ENCODE results near the gene AGMO. TPM values are rescaled to one million over a fixed set of nuclear protein-coding genes. Genes with fewer than 3 reads are reported as not detected.

The AGMO gene
- polyA plus RNA-seq, 3 donors, result 0.26 to 2.4 (median 1.7) TPM

DNA sequence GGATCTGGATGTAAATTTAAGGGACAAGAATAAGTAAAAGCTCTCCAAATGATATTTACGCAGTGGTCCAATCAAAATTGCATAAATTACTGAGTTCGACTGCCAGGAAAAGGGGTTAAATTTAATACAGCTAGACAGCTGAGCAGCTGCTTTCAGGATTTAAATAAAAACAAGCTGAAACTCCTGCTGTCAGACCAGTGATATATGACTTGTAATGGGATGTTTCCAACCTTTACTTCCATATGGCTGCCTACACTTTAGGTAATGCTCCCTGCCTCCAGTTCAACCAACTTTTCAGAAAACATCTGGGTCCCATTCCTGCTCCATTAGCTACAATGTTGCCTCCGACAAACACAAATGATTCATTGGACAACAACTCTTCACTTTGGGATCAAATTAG, 333.0 kb downstream of the AGMO start:
- WGBS, 3 donors, result 76 to 78% (median 78%) methylated on average over 3 of the region's 3 CpGs
- H3K27ac ChIP-seq (ENCODE audit: low read depth, low read length), result no peak overlapping the region

DNA sequence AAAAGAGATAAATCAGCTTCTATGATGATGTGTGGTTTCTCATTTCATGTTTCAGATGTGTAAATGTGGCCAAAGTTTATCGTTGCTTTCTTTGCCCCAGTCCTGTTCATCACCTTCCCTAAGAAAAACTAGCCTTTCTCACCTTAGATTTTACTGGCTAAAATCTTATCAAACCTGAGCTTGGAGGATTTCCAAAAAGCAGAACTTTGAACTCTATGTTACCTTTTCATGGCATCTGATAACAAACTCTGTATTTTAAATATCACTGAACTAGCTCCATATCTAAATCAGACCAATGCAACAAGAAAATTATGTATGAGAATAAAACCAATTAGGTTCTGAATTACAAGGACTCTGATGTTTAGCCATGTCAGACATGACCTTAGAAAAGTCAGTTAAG, 335.8 kb downstream of the AGMO start:
- H3K27ac ChIP-seq (ENCODE audit: low read depth, low read length), result no peak overlapping the region
- WGBS, 3 donors, result 55 to 79% (median 74%) methylated on average over 1 of the region's 1 CpG

DNA sequence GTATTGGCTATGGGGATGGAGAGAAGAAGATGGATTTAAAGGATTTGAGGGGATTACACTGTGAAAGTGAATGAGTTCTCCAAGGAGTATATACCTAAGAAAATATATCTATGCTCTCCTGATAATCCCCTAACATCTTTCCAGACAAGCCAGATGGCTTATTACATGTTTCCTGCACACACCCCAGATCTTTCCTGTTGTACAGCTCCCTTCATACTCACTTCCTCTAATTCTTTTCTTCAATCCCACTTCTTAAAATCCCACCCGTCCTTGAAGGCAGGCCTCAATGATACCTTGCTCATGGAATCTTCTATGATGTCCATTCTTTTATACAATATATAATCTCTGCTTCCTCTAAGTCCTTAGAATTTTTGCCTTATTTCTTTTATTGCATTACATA, 342.1 kb downstream of the AGMO start:
- H3K27ac ChIP-seq (ENCODE audit: low read depth, low read length), result no peak overlapping the region
- WGBS, 3 donors, result 33 to 59% (median 44%) methylated on average over 1 of the region's 1 CpG

DNA sequence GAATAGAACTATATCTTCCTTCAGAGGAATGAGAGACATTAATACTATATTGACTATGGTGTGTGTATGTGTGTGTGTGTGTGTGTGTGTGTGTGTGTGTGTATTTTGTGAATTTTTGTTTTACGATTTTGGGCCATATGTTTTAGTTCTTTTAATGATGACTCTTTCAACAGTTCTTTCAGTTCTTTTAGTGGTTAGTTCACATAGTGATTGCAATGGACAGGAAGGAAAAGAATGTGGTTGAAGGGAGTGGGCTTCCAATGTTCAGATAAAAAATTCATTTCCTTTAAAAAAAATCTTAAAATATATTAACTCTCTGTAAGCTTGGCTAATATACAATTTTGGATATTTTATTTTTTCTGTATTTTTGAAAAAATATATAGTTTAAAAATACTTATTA, 343.6 kb downstream of the AGMO start:
- WGBS, 3 donors, result 24 to 58% (median 35%) methylated on average over 1 of the region's 1 CpG
- no peak overlapping the region for H3K27ac ChIP-seq (ENCODE audit: low read depth, low read length)

DNA sequence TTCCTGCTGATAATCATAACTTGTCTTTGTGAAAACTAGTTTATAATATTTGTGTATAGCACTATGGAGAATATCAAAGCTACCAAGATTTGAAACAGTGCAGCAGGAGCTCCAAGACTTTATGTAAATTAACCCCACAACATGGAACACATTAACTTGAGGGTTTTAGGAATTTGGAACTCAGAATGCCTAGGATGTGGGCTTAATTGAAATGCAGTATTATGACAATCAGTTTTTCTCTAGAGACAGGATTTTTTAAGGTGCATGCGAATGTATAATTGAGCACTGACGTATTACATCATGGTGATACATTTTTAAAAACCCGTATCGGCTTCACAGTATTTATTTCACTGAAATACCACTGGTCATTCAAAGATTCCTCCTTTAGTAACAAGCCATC, 346.2 kb downstream of the AGMO start:
- no peak overlapping the region for H3K27ac ChIP-seq (ENCODE audit: low read depth, low read length)
- 91 to 92% (median 92%) methylated on average over 4 of the region's 4 CpGs for WGBS, 3 donors

DNA sequence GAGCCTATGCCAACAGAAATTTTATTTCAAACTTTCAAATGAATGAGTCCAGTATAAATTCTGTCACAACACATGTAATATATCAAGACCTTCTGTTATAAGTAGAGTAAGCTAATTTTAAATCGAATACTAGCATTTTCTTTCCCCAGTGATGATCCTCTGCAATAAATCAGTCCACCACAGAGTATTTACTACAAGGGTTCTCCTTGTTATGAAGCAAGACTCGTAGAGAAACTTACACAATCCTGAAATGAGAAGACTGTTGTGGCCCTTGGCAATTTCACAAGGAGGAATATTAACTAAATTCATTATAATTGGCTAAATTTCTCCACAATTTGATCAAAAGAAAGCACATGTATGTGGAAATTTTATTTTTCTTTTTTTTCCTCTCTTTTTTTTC, 346.8 kb downstream of the AGMO start:
- WGBS, 3 donors, result 45 to 55% (median 51%) methylated on average over 2 of the region's 2 CpGs

DNA sequence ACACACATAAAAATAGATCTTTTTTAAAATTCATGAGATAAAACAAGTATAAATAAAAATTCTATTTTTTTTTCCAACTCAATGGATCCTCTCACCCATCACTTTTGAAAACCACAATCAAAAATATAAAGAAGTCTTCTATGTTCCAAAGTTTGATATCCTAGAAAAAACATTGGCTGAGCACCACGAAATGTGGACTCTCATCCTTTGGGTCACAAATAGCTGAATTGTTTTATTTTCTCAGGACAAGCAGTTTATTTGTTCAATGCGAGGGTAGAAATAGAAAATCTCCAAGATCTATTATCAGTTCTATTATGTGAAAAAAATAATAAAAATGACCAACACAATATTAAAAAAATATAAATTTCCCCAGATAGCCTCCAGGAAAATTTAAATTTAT, 348.7 kb downstream of the AGMO start:
- H3K27ac ChIP-seq (ENCODE audit: low read depth, low read length), result no peak overlapping the region
- WGBS, 3 donors, result 62 to 94% (median 91%) methylated on average over 2 of the region's 2 CpGs

More for the DNA sequence above, 346.8 kb downstream of the AGMO start:
- no peak overlapping the region for H3K27ac ChIP-seq (ENCODE audit: low read depth, low read length)

DNA sequence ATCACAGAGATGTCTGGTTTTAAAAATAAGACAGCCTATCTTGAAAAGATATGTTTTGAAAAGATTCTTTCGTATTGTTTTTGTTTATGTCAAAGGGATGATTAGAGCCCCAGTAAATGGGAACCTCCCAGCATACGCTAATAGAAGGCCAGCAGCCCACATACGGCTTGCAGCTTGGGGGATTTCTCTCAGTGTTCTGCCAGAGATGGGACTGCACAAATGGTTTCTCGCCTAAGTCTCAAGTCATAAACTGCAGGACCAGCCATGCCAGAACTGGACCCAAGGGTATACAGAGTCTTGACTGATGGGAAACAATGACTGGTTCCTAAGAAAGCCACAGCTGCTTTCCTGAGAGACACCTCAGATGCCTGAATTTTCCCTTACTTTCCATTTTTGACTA, 352.4 kb downstream of the AGMO start:
- H3K27ac ChIP-seq (ENCODE audit: low read depth, low read length), result no peak overlapping the region
- WGBS, 3 donors, result 68 to 81% (median 73%) methylated on average over 4 of the region's 4 CpGs

DNA sequence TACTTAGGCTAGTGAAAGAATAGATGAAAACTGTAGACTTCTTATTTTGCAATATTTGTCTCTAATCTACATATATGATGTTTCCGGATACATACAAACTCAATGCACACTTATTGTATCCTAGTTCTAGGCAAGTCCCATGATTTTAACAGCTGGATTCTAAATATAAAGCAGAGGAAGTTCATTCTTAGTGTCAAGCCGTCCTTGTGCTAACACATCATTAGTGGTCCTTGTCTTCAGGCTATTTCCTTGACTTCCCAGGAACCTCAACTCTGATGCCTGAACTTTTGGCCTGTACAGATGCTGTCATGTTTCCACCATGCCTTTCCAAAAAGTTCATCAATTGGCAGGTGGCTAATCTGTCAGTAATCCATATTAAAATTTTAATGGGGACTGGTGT, 357.4 kb downstream of the AGMO start:
- 66 to 79% (median 72%) methylated on average over 2 of the region's 2 CpGs for WGBS, 3 donors

DNA sequence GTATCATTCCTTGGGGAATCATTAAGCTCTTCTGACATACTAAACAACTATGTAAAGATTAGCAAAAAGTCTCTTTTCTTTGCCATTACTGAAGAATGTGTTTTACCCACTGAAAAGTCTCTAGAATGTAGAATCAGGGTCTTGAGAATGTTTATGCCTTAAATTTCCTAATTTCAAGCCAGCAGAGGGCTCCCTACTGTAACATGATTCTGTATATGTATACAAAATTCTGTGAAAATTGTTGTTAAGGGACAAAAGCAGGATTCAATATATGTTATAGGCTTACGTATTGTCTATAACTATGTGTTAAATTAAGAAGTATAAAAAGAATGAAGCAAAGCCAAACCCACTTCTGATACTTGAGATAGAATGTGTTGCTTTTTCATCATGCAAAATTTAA, 362.3 kb downstream of the AGMO start:
- 51 to 65% (median 59%) methylated on average over 1 of the region's 1 CpG for WGBS, 3 donors
- no peak overlapping the region for H3K27ac ChIP-seq (ENCODE audit: low read depth, low read length)

More for the DNA sequence above, 357.4 kb downstream of the AGMO start:
- no peak overlapping the region for H3K27ac ChIP-seq (ENCODE audit: low read depth, low read length)

DNA sequence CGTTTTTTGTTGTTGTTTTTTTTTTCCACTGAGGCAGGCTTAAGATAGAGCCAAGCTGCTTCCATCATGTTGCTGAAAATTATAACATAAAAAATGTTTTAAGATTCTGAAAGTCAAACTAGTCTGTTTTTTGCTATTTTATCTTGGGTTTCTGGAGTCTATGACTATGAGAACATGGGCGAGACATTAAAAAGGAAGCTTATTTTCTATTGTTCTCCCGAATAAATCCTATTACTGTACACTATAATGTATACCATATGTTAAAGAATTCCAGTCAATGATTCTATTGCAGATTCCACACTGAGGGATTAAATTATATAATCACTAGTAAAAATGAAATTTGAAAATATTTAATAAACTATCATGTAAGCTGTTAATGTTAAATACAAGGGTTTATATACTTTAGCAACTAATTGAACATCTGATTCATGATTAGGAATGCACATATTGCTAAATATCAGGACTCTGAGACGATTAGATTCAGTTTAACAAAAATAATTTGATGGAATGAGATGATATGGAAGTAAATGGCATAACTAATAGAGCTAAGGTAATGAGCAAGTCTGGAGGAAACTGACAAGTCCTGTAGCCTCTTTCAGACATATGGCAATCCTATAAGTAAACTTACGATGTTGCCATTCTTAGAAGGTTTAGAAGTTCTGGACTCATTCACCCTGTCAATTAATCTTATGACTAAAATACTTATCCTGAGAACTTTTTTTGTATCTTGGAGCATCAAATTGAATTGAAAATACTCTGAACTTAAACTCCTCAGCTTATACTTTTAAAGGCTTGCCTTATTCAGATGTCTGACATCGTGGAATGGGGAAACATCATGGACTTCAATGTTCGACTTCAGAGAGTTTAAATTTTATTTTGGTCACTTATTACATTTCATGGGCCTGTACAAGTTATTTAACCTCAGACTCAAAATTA, 364.5 kb downstream of the AGMO start:
- 67 to 82% (median 80%) methylated on average over 7 of the region's 7 CpGs for WGBS, 3 donors
- no peak overlapping the region for H3K27ac ChIP-seq (ENCODE audit: low read depth, low read length)

DNA sequence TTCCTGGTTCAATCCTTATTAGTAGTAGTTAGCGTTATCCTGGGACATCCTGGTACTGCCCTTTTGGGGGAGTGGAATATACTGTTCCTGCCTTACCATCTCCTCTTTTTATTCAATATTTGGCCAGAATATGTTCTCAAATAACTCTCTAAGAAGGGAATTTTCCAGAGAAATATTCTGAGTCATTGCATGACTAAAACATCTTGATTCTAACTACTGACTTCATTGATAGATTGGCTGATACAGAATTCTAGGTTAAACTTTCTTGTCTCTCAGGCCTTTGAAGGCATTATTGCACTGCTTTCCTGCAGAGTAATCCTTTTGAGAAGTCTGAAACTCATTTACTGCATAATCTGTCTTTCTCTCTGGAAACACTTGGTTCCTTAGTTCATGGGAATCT, 383.8 kb downstream of the AGMO start:
- H3K27ac ChIP-seq (ENCODE audit: low read depth, low read length), result no peak overlapping the region
- 90 to 95% (median 92%) methylated on average over 1 of the region's 1 CpG for WGBS, 3 donors

DNA sequence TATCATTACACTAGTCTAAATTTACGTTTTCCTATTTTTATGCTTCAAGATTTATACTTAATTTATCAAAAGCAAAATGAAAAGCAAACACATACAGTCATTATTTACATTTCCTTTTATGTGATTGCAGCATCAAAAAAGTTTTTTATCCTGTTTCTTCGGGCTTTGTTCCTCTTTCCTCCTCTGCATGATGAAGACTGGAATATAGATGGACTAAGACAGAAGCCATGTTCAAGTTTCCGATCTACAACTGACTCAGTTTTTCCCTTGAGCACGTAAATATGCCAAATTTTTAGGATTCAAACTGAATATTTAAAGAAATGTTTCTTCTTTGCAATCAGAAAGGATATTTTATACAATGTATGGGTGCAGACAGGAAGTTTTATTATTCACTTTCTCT, 385.7 kb downstream of the AGMO start:
- 44 to 75% (median 46%) methylated on average over 4 of the region's 4 CpGs for WGBS, 3 donors

DNA sequence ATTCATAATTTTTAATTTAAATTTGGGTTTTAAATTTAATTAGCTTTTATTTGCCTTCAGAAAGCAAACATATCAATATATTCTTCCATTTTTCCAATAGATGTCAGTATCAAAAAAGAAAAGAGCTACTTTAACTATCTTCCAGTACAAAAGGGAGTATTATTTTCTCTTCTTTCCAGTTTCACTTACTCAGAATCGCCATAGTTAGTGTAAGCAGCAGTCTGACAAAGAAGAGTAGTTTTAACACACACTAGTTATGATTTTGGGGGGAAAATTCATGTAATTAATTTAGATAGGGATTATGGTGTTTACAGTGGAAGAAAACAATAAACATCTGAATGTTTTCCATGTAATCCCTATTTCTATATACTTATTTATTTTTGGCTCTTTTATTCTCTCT, 386.7 kb downstream of the AGMO start:
- 46 to 63% (median 55%) methylated on average over 1 of the region's 1 CpG for WGBS, 3 donors
- no peak overlapping the region for H3K27ac ChIP-seq (ENCODE audit: low read depth, low read length)

More for the DNA sequence above, 385.7 kb downstream of the AGMO start:
- H3K27ac ChIP-seq (ENCODE audit: low read depth, low read length), result no peak overlapping the region

DNA sequence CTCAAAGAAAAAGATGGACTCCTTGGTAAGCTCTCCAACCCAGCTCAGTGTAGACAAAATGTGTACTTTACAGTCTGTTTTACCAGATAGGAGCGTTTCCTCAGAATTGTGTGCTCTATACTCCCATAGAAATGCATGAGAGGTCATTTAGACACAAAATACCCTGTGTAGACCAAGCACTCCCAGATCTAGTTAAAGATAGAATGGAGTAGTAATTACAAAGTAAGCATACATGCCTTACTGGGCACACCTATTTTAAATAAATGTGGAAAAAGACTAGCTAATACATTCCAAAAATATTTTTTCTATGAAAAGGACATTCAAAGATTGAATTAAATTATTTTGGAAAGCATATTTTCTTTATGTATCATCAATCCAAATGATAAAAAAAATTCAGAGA, 387.3 kb downstream of the AGMO start:
- H3K27ac ChIP-seq (ENCODE audit: low read depth, low read length), result no peak overlapping the region
- whole genome bisulfite sequencing, 3 donors, result 43 to 75% (median 74%) methylated on average over 1 of the region's 1 CpG

DNA sequence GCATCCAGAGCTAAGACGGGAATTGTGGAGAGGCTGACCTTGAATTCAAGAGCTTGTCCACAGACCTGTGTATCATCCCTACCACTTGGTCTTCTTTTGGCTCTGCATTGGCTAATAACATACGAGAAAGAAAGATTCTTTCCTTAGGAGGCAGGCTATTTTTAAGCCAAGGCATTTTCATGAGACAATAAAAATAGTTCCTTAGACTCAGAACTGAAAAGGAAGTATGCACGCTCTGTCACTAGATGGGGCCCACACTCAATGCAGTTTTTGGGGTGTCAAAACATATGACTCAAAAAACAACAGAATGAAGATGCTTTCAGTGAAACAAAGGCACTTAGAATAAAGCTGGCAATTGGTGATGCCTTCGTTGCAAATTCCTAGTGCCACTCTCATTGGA, 393.3 kb downstream of the AGMO start:
- H3K27ac ChIP-seq (ENCODE audit: low read depth, low read length), result no peak overlapping the region
- 57 to 67% (median 67%) methylated on average over 4 of the region's 4 CpGs for WGBS, 3 donors

DNA sequence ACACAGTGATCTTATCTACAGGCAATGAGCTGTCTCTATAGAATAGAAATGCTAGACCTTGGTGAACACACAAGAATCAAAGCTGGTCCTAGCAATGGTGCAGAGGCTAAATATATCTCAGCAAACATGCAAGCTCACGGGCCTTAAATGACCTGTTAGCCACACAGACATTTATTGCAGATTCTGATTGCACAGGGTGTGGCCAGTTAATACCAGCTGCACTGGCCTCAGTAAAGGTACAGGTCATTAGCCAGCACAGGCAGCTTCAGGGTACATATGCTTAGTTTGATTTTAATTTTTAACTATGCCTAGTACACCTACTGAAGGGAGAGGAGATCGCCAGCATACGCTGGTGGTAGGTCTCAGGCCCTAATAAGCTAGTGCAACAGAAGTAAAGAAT, 393.9 kb downstream of the AGMO start:
- WGBS, 3 donors, result 72 to 90% (median 87%) methylated on average over 3 of the region's 3 CpGs
- no peak overlapping the region for H3K27ac ChIP-seq (ENCODE audit: low read depth, low read length)

DNA sequence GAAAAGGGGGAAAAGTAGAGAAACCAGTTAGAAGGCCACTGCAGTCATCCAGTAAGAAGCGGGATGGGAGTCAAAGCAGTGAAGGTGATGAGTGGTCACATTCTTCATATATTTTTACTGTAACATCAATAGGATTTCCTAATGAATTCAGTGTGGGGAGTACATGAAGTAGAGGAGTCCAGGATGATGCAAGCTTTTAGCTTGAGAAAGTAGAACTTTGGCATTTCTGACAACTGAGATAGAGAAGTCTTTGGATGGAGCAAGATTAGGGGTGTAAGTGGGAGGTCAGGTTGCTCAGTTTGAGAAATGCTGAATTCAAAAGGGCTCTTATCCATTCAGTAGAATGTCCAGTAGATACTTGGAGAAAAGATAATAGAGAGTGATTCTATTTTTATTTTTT, 395.2 kb downstream of the AGMO start:
- 80 to 91% (median 87%) methylated on average over 1 of the region's 1 CpG for WGBS, 3 donors

DNA sequence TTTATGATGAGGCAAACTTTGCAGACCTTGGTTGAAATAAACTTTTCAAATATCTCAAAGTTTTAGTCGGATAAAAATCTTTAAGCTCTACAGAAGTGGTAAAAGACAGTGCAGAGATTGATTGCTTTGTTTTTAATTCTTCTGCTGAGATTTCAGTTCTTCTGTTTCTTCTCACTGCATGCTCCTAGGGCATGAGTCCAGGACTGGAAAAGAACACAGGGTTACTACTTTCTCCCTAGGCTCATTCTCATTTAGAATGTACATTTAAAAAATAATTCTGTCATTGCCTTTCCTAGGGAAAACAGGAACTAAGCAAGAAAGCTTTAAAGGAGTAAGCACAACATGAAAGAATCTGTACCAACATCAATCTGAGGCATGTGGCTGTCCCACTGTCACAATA, 402.6 kb downstream of the AGMO start:
- whole genome bisulfite sequencing, 3 donors, result 17 to 36% (median 33%) methylated on average over 1 of the region's 1 CpG
- no peak overlapping the region for H3K27ac ChIP-seq (ENCODE audit: low read depth, low read length)

More for the DNA sequence above, 395.2 kb downstream of the AGMO start:
- no peak overlapping the region for H3K27ac ChIP-seq (ENCODE audit: low read depth, low read length)

DNA sequence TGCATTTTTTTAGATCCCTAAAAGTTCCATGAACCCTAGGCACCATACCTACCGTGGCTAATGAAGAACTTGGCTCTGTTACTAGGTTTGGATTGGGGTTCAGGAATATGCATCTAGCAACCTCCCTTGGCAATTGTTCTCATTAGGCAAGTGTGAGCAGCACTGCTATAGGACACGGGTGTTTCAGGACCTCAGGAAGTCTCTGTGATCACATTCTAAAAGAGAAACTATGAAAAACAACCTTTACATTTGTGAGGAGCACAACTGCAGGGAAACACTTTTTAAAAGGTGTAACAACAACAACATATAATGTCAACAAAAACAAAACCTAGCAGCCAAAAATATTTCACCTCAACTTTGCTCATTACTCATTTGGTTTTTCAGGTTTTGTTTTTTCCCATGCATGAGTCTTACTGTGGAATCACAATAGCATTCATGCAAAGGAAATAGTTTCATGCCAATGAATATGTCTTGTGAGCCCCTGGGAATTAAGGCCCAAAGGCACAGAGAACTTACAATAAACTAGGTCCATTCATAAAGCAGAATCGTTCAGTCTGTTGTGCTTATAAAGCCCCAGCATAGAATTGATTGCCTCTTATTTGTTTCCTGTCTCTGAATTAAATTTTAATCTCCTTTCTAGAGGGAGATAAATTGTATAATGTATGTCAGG, 403.5 kb downstream of the AGMO start:
- 33 to 48% (median 43%) methylated on average over 3 of the region's 3 CpGs for WGBS, 3 donors
- no peak overlapping the region for H3K27ac ChIP-seq (ENCODE audit: low read depth, low read length)
